Astrocyte of the spinal cord (primary cell): Measurements from ENCODE around the gene MGST3.
"Not testable (repeated sequence)": the region's sequence is repeated elsewhere in the genome, so short reads cannot be mapped to it uniquely, and the experiment has no call there.

Source experiments
- DNase-seq: peaks from one replicate; pipeline ENCODE4 v3.0.0; 2011; ENCODE audit warnings: low read depth, low spot score
- H3K4me3 ChIP-seq: 2 replicates; pipeline ENCODE4 v1.5.1; 2011; ENCODE audit warnings: low read depth, mild to moderate bottlenecking, low read length, moderate library complexity
- CTCF ChIP-seq: IDR thresholded peaks from 2 replicates; pipeline ENCODE4 v1.5.1; 2012; ENCODE audit warnings: low read depth, mild to moderate bottlenecking, low read length, inconsistent platforms
- in situ Hi-C: cut with HindIII; loops from 2 replicates; pipeline ENCODE4 v1.10.0; 2017; ENCODE audit warnings: low sequenced_read_pairs

Gene MGST3

GRCh38 chr1:165671526-165671925, 40.5 kb downstream of the MGST3 start:
- no peak for DNase-seq
- in situ Hi-C loops, result no loop called here
- no peak overlapping the region for H3K4me3 ChIP-seq
- no peak for TF ChIP-seq CTCF

DNA sequence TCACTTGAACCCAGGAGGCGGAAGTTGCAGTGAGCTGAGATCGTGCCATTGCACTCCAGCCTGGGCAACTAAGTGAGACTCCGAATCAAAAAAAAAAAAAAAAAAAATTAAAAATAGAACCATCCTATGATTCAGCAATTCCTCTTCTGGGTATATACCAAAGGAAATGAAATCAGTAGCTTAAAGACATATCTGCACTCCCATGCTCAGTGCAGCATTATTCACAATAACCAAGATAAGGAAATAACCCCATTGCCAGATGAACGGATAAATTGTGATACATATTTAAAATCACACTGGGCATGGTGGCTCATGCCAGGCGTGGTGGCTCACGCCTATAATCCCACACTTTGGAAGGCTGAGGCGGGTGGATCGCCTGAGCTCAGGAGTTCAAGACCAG, 43.6 kb downstream of the MGST3 start:
- no peak for TF ChIP-seq CTCF
- in situ Hi-C loops, result no loop called here
- DNase-seq, result no peak
- no peak overlapping the region for H3K4me3 ChIP-seq

DNA sequence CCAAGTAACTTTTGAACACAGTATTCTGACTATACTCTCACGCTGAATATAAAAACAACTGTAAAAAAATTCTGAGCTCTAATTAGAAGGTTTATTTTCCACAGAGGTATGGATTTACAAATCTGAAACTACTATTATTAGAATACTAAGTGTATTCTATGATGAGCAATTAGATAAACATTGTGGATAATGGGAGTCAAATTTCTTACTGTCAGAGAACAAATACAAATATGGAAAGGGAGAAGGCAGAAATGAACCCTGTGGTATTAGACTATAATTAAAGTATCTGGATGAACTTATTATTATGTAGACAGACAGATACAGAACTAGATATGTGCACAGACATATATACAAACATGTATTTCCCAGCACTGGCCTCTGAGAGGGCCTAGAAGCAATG, 44.8 kb downstream of the MGST3 start:
- DNase-seq, result no peak
- TF ChIP-seq CTCF, result no peak
- in situ Hi-C loops, result no loop called here
- no peak overlapping the region for H3K4me3 ChIP-seq

- TF ChIP-seq CTCF, result no peak
- H3K4me3 ChIP-seq, result no peak overlapping the region
- in situ Hi-C loops, result no loop called here
- no peak for DNase-seq
These were observed 47.5 kb downstream of the MGST3 start for GRCh38 chr1:165678509-165678908.

- H3K4me3 ChIP-seq, result no peak overlapping the region
- in situ Hi-C loops, result no loop called here
- DNase-seq, result no peak
These were observed 48.4 kb downstream of the MGST3 start for GRCh38 chr1:165679282-165680036.

GRCh38 chr1:165680303-165680702, 49.3 kb downstream of the MGST3 start:
- in situ Hi-C loops, result no loop called here
- no peak overlapping the region for H3K4me3 ChIP-seq
- no peak for DNase-seq
- TF ChIP-seq CTCF, result no peak

More at GRCh38 chr1:165679282-165680036, 48.4 kb downstream of the MGST3 start:
- no peak for TF ChIP-seq CTCF

DNA sequence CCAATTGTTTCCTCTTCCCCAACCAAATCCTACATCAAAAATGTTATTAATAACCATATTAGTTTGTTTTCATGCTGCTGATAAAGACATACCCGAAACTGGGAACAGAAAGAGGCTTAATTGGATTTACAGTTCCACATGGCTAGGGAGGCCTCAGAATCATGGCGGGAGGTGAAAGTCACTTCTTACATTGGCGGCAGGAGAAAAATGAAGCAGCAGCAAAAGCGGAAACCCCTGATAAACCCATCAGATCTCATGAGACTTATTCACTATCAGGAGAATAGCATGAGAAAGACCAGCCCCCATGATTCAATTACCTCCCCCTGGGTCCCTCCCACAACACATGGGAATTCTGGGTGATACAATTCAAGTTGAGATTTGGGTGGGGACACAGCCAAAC, 49.7 kb downstream of the MGST3 start:
- in situ Hi-C loops, H3K4me3 ChIP-seq, DNase-seq: not testable (repeated sequence)
